Activated CD8-positive, alpha-beta memory T cell treated with anti-CD3 and anti-CD28 coated beads, Interleukin-2, amount 50 U/mL, for 4 hours (primary cell): ENCODE data around the gene CIAO2A.
"Not testable (repeated sequence)": the region's sequence is repeated elsewhere in the genome, so short reads cannot be mapped to it uniquely, and the experiment has no call there.

Source experiments
- DNase-seq: peaks from one replicate; pipeline ENCODE4 v3.0.0-alpha.2; 2020

Gene CIAO2A, protein sequence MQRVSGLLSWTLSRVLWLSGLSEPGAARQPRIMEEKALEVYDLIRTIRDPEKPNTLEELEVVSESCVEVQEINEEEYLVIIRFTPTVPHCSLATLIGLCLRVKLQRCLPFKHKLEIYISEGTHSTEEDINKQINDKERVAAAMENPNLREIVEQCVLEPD

DNA sequence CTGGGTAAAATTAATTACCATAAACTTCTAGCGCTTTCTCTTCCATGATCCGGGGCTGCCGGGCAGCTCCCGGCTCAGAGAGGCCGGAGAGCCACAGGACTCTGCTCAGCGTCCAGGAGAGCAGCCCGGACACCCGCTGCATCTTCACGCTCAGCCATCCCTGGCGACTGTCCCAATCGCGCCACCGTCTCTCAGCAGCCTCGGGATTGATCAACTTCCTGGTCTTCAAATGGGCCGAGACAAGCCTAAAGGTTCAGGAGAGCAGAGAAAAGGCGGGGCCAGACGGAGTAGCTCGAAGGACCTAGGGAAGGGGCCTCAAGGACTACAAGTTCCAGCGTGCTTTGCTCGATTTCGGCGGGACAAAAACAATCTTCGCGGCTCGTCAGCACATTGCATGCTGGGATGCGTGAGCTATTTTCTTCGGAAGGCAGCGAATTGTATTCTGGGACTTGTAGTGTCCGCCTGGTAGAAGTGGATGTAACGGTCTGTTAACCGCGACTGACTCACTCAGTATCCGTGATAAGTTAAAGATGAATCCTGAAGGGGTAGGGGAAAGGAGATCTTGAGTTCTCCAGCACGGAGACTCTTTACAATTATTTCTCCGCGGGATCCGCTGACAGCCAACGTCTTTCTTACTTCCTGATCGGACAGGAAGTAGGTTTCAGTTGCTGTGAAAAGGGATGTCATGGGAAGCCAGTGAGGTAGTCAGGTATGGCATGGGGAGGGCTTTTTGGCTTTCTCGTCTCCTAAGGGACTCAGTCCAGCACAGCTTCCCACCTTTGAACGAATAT lies at the start of gene CIAO2A:
Gene CIAO2A (minus strand): TSS at position 212 of the 791 bp plus-strand sequence. CDS start 70 bp downstream, at position 142.
- peak; percentile 88 for DNase-seq

DNA sequence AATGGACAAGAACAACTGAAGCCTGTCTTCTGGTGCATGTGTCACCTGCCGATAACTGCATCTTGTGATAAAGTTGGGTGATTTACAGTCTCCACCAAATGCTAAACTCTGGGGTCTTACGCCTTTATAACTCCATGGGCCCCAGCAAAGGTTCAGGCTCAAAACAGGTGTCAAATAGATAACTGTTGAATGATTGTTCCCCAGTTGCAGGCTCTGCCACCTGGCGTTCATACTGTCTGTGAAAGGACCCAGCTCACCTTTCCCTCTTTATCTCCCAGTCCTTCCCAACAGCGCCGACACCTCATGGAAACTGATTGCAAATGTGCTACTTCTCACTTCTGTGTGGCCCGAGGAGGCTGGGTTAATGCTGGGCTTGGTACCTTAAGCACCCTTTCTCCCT lies 49.6 kb upstream of the CIAO2A start:
- no peak for DNase-seq

DNA sequence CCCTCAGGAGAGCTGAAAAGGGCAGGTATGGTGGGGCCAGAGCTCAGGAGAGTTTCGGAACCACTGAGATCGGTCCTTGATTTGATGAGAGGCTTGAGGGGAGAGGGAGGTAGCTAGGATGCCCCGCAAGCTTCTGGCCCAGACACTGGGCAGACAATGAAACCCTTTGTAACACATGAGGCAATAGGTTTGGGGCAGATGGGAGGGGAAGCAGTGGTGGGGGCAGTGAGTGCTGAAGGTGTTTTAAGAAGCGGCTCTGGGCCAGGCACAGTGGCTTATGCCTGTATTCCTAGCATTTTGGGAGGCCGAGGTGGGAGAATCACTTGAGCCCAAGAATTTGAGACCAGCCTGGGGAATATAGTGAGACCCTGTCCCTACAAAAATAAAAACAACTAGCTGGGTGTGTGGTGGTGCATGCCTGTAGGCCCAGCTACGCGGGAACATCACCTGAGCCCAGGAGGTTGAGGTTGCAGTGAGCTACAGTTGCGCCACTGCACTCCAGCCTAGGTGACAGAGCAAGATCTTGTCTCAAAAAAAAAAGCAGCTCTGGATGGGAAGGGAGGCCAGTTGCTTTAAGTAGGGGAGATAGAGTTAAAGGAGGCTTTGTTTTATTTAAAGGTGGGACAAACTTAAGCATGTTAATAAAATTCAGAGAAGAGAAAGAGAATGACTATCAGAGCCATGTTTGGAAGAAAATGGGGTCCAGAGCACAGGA lies 48.3 kb upstream of the CIAO2A start:
- no peak for DNase-seq

DNA sequence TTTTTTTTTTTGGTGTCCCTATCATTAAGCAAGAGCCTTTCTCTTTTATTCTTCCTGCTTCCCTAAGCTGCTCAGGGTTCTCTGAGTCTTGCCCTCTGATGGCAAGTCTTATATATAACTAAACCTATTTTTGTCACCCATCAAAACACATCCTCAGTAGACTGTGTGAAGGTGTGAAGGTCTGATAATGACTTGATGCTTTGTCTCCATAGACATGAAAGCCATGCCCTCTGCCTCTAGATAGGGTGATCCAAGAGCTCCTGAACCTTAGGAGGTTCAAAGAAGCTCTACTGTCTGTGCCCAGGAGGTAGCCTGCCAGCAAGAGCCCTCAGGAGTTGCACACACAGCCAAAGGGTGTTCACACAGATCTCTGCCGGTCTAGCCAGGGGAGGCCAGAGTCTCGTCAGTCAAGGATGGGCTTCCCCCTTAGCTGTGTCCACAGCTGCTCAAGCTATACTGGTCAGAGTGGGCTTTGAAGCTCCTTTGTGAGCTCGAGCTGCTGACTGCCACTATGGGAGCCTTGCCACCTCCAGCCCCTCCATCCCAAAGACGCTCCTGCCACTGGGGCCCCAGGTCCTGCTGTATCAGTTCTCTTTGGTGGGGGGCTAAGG lies 44.8 kb upstream of the CIAO2A start:
- no peak for DNase-seq

DNA sequence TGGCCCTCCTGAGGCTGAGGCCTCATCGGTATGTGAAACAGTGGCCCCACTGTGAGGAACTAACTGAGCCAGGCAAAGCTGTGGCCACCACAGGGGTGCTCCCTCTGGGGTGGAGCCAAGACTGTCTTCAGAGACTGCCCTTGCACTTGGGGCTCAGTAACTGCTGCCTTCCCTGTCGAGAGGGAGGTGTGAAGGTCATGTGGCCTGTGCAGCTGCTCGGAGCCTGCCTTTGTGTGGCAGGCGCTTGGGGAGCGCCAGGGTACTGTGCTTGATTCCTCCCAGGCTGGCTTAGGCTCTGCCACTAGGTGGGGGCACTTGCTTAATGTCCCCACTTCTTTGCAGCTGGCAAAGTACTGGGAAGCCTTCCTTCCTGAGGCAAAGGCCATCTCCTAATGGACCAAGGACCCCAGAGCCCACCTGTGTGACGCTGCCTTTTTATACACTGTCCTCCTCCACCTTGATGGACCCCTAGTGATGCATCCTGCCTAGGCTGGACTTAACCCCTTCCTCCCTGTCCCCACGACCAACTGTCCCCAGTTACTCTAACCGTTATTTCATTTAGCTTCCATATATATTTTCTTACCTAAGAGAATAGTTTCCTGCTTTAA lies 43.7 kb upstream of the CIAO2A start:
- DNase-seq = no peak

DNA sequence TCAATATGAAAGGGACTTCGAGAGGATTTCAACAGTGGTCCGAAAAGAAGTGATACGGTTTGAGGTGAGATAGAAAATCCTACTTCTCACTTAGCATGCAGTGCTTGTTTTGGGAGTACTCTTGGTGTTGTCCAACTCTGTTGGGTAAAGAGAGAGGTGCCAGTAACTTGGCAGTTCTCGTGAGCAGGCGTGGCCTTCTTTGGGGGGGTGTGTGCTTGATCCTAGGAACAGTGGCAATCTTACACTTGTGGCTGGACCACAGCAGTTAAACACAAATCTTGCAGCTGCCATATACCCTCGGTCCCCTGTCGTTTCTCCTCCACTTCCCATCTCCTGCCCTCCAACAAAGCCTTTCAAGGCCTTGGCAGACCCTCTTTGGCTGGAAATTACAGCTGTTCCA lies 42.7 kb upstream of the CIAO2A start:
- no peak for DNase-seq

DNA sequence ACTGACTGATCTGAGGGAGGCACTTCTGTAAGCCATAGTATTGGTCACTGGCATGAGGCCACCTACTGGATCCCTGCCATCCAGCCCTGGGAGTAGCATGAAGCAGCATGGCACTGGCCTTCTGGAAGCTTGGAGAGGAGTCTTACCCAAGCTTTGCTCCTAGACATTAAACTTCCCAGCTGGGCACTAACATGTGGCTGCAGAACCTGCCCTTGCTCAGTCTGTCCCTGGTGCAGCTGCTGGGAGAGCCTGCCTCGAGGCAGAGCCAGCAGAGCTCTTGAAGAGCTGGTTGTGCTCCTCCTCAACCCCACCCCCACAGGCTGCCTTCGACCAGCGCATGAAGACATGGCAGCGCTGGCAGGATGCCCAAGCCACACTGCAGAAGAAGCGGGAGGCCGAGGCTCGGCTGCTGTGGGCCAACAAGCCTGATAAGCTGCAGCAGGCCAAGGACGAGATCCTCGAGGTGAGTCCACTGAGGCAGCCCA lies 40.7 kb upstream of the CIAO2A start:
- no peak for DNase-seq

DNA sequence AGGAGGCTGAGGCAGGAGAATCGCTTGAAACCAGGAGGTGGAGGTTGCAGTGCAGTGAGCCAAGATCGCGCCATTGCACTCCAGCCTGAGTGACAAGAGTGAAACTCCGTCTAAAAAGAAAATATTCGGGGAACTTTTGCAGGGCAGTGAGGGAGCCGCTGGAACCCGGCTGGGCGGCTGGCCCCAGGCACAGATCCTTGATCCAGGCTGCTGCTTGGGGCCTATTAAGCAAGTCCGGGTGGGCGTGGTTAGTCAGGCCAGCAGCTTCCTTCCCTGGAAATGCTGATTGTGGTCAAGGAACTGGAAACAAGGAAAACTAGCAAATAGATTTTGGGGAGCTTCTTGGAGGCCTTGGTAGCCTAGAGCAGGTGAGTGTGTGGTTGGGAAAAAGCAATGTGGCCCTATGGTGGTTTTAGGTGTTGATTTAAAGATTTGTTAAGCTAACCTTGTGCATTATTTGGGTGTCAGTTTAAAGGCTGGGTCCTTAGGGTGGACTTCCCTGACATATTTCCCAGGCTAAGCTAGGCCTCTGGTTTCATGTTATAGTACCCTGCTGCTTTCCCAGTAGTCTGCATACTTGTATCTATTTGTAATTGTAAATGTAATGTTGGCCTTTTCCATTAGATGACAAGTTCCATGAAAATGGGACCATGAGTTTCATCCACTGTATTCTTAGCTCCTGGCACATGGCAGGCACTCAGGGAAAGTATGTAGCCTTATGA lies 40.1 kb upstream of the CIAO2A start:
- no peak for DNase-seq

DNA sequence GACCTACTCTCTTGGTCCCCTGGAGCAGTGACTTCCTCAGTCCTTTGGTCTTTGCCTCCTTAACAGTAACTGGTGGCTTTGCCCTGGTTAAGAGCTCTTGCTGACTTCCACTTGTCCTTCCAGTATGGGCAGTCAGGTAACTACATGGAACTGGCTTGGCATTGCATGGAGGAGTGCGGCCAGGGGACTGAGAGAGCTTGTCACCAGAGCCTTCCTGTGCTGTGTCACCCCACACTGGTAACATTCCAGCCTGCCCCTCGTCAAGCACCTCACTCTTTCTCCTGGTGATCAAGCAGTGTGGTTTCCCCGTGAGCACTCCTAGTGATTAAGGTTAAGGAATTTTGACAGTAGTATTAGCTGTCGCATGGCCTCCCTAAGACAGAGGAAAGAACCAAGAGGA lies 38.6 kb upstream of the CIAO2A start:
- DNase-seq = no peak

DNA sequence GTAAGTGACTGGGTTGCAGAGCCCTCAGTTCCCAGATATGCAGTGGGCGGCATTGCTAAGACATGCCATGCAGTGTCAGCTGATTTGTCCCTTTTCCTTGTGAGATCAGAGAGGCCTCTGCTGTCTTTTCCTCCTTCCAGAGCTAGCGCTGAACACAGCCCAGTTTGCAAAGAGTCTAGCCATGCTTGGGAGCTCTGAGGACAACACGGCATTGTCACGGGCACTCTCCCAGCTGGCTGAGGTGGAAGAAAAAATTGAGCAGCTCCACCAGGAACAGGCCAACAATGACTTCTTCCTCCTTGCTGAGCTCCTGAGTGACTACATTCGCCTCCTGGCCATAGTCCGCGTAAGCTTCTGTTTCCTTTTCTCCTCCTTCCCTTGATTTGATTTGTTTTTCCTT lies 37.9 kb upstream of the CIAO2A start:
- DNase-seq = no peak

DNA sequence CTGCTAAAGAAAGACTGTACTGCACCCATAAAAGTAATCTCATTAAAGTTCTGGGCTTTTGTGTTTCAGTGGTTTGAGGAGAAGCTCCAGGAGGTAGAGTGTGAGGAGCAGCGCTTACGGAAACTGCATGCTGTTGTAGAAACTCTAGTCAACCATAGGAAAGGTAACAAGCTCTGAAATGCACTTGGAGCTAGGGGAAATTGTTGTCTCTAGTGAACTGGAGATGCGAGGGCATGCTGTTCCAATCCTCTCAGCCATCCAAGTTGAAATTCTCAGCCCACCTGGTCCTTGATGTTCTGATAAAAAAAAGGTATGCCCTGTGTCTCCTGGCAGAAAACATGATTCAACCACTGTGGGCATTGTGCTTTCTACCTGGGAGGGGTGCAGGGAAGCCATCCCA lies 36.5 kb upstream of the CIAO2A start:
- DNase-seq = no peak

DNA sequence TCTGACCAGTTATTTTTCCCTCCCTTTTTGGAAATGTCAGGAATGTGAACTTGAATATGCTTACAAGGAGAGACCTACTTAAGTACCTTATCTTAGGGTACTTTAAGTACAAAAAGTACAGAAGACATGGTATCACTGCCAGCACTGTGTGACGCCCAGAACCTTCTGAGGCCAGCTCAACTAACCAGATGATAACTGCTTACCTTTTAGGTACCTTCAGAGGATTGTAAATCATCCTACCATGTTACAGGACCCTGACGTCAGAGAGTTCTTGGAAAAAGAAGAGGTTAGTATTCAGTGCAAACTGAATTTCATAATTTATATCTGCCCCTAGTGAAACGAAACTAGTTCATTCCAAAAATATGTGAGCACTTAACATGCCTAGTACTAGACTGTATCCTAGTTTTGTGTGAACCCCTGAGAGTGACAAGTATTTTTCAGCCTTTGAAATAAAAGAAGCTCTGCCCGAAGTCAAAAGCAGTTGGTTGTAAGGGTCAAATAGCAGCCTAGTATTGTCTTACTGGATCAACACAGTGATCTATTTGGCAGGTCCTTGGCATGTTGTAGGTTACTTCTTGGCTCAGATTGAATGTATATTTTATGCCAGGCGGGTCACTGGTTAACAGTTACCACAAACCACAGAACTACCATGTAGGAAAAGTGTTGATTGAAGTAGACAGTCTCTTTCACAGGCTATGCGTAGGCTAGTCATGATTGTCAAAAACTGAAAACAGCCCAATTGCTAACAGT lies 34.1 kb upstream of the CIAO2A start:
- no peak for DNase-seq

DNA sequence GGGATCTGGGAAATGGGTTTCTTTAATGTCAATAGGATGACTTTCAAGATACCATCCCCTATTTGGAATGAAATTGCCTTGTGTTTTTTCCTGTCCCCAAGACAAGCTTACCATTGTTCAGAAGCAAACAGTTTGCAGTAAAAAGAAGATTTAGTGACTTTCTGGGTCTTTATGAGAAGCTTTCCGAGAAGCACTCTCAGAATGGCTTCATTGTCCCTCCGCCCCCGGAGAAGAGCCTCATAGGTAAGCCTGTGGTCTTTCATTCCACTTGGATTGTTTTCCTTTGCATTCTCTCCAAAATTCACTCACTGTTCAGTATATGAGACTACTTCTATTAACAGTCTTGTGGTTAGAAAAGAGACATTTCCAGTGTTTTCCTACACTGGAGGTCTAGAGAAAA lies 32.3 kb upstream of the CIAO2A start:
- DNase-seq = no peak

DNA sequence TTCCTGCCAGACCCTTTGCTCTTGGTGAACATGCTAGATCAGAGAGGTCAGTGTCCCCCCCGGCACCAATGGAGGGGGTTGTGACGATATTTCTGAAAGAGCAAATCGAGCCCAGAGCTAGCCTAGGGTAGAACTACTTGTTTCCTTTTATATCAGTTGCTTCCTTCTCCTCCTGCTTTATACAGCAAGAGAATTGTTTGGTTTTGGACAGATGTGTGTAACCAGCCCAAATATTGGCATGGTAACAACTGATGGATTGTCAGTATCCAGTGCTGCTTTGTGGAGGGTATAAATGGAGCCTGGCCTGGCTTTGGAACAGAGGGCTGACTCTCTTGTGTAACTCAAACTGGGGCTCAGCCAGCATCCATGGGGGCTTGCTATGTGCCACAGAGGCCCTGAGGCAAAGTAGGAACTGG lies 29.3 kb upstream of the CIAO2A start:
- DNase-seq = no peak

DNA sequence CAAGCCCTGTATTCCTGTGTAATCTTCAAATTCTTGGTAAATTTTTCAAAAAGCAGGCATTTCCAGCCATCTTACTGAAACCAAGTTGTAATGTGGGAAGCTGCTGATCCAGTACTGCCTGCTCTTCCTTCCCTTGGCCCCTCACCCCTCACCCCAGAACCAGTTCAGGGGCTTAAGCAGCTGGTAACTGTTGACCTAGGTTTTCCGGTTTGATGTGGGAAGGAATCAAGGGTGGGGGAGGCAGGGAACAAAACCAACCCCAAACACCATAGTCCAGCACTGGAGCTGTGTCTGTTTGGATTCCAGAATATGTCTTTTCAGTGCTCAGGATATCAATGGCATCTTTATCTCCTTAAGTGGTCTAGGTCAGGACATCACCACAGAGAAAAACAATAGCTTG lies 28.8 kb upstream of the CIAO2A start:
- DNase-seq = no peak

DNA sequence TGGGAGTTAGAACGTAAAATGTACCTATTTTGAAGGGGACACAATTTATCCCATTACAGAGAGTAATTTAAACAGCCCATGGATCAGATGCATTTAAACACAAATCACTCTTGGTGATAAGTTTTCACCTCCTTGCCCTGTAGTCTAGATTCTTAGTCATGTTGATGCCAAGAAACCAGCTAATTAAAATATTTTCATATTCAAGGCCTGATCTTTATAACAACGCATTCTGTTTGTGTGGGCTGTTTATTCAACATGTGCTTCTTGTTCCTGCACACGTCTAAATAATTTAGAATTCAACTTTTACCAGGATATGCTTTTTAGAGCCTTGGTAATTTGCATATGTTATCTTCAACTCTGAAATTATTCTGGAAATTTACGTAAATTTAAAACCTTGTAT lies 28.0 kb upstream of the CIAO2A start:
- no peak for DNase-seq

DNA sequence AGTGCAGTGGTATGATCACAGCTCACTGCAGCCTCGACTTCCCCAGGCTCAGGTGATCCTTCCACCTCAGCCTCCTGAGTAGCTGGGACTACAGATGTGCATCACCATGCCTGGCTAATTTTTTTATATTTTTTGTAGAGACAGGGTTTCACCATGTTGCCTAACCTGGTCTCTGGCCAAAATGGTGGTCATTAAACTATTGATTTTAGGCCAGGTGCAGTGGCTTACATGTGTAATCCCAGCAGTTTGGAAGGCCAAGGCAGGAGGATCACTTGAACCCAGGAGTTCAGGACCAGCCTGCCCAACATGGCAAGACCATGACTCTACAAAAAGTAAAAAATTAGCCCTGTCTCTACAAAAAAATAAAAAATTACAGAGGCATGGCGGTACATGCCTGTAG lies 26.7 kb upstream of the CIAO2A start:
- DNase-seq = not testable (repeated sequence)

DNA sequence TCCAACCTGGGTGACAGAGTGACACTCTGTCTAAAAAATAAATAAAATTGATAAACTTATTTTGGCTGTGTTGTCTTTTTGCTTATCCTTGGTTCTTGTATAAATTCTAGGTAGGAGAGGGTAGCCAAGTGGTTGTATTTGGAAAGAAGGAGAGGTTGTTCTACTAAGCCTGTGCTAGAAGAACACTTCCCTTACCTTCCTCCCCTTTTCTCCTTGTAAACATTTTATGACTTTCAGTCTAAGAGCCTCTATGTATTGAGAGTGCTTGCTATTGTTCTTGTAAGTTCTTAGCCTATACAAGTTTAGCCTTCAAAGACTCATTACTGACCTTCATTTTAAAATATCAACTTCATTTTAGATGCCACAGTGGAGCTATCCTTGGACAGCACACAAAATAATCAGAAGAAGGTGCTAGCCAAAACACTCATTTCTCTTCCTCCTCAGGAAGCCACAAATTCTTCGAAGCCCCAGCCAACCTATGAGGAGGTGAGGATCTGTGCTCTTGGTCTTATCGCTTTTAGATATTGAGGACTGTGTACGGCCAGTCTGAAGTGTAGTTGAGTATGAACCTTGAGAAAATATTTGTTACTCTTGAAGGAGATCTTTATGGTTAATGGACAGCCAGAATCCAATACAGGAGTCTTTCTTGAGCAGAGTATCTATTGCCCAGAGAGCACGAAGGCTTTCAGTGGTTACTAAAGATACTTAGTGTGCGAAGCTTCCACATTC lies 24.3 kb upstream of the CIAO2A start:
- no peak for DNase-seq

DNA sequence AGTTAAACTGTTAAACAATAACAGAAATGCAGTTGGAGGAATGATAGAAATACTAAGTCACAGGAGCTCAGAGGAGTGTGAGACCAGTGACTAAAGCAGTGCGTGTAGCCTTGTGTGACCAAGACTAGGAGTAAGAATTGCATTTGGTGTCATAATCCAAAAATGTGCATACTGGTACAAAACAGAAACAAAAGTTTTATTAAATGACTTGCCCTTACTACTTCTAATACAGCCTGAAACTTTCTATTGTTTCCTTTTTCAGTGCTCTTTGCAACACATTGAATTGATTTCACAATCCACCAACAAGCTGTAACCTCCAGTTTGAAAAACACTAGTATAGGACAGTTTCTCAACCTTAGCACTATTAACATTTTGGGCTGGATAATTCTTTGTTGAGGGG lies 19.3 kb upstream of the CIAO2A start:
- DNase-seq = no peak

DNA sequence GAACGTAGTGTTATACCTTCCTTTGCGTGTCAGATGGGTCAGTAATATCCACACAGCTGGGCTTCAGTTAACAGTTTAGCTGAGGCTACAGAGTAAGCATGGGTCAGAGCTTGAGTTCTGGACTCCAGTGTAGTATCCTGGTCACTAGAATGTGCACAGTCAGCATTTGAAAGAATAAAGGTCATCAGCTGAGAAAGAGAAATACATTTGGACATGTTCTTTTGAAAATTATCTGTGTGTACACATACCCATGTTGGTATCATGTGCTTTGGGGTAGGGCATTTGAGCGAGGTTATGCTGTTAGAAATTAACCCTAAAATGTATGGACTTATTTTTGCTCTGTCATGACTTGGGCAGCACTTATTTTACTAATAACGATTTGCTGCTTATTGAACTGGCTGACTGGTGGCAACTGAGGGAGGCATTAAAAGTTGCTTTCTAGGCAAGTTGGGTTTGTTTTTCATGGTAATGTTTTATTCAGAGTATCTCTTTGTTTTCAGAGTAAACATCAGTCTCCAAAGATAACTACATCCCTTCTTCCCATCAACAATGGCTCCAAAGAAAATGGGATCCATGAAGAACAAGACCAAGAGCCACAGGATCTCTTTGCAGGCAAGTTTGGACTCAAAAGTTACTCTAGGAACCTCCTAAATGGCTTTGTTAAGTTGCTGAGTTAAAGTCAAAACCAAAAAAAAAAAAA lies 18.6 kb upstream of the CIAO2A start:
- no peak for DNase-seq
